Panc1 (cell line): ENCODE measurements around the gene NR2C2.

Experiments
- CTCF ChIP-seq: fragments of 450-650 bp; IDR thresholded peaks from 2 replicates; pipeline ENCODE4 v1.5.1; 2017; ENCODE audit warnings: mild to moderate bottlenecking
- POLR2AphosphoS5 ChIP-seq: IDR thresholded peaks from 2 replicates; pipeline ENCODE4 v1.6.1; 2012; ENCODE audit warnings: mild to moderate bottlenecking, low read depth, low read length, moderate library complexity
- TF ChIP-seq, protein P1 (sequence below), 2 experiments: IDR thresholded peaks; 2 replicates each; pipeline ENCODE4 v1.6.1; 2011 to 2012; ENCODE audit warnings: low read depth in 2 of 2, control low read depth in 1 of 2, low read length in 1 of 2, mild to moderate bottlenecking in 1 of 2, moderate library complexity in 1 of 2; ENCODE audit not compliant: insufficient read depth in 1 of 2

GRCh38 chr3:14957925-14958324 lies 10.5 kb downstream of the NR2C2 start:
- TF ChIP-seq CTCF (no peak), POLR2AphosphoS5 (no peak)
- TF ChIP-seq, protein P1, sequence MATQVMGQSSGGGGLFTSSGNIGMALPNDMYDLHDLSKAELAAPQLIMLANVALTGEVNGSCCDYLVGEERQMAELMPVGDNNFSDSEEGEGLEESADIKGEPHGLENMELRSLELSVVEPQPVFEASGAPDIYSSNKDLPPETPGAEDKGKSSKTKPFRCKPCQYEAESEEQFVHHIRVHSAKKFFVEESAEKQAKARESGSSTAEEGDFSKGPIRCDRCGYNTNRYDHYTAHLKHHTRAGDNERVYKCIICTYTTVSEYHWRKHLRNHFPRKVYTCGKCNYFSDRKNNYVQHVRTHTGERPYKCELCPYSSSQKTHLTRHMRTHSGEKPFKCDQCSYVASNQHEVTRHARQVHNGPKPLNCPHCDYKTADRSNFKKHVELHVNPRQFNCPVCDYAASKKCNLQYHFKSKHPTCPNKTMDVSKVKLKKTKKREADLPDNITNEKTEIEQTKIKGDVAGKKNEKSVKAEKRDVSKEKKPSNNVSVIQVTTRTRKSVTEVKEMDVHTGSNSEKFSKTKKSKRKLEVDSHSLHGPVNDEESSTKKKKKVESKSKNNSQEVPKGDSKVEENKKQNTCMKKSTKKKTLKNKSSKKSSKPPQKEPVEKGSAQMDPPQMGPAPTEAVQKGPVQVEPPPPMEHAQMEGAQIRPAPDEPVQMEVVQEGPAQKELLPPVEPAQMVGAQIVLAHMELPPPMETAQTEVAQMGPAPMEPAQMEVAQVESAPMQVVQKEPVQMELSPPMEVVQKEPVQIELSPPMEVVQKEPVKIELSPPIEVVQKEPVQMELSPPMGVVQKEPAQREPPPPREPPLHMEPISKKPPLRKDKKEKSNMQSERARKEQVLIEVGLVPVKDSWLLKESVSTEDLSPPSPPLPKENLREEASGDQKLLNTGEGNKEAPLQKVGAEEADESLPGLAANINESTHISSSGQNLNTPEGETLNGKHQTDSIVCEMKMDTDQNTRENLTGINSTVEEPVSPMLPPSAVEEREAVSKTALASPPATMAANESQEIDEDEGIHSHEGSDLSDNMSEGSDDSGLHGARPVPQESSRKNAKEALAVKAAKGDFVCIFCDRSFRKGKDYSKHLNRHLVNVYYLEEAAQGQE (IDR thresholded peaks at IDR 0.05; ENCODE audit: insufficient read depth in 1 of 2, low read depth in 2 of 2, low read length in 1 of 2) = no peak
